K562 (cell line): ENCODE measurements around the gene TOR1A. TPM values are rescaled to one million over a fixed set of nuclear protein-coding genes. Genes with fewer than 3 reads are reported as not detected.

Source experiments
- BCOR ChIP-seq: fragments of 450-650 bp; IDR thresholded peaks from 2 replicates; pipeline ENCODE4 v1.6.1; 2016
- CBFB ChIP-seq: sonication (generic); formaldehyde crosslinking; IDR thresholded peaks from 2 replicates; pipeline ENCODE4 v1.4.0; 2020; ENCODE audit warnings: mild to moderate bottlenecking, missing genetic modification reagents
- CBX1 ChIP-seq: sonication (generic); IDR thresholded peaks from 2 replicates; pipeline ENCODE4 v1.6.1; 2016; ENCODE audit warnings: antibody characterized with exemption, low read depth, mild to moderate bottlenecking
- HDAC2 ChIP-seq: fragments of 450-650 bp; IDR thresholded peaks from 2 replicates; pipeline ENCODE4 v1.6.1; 2016; ENCODE audit warnings: mild to moderate bottlenecking
- KDM1A ChIP-seq, 2 experiments: fragments of 450-650 bp; IDR thresholded peaks; 2 replicates each; pipeline ENCODE4 v1.6.1; 2016; ENCODE audit warnings: mild to moderate bottlenecking in 2 of 2
- PHB ChIP-seq: fragments of 250-450 bp; sonication (Bioruptor Pico); IDR thresholded peaks from 2 replicates; pipeline ENCODE4 v1.5.0; 2021
- PYGO2 ChIP-seq: fragments of 450-650 bp; IDR thresholded peaks from 2 replicates; pipeline ENCODE4 v1.6.1; 2016; ENCODE audit warnings: mild to moderate bottlenecking, missing genetic modification characterization, moderate library complexity, missing compliant biosample characterization
- RBM25 ChIP-seq: fragments of 200-400 bp; formaldehyde crosslinking; IDR thresholded peaks from 2 replicates; pipeline ENCODE4 v1.6.1; 2018; ENCODE audit warnings: low read length, low read depth, moderate library complexity; ENCODE audit not compliant: severe bottlenecking
- RCOR1 ChIP-seq, 2 experiments: IDR thresholded peaks; 2 replicates each; pipeline ENCODE4 v1.6.1; 2012; ENCODE audit warnings: low read depth in 2 of 2, low read length in 2 of 2, borderline replicate concordance in 1 of 2, improper control_type of control experiment in 1 of 2
- THRAP3 ChIP-seq: fragments of 450-650 bp; IDR thresholded peaks from 2 replicates; pipeline ENCODE4 v1.6.1; 2016; ENCODE audit warnings: mild to moderate bottlenecking, inconsistent platforms, borderline replicate concordance
- ZNF175 ChIP-seq: fragments of 200-800 bp; sonication (Bioruptor generic); IDR thresholded peaks from 2 replicates; pipeline ENCODE4 v1.6.1; 2016; ENCODE audit warnings: low read depth, mild to moderate bottlenecking, missing genetic modification characterization, missing compliant biosample characterization
- ZNF717 ChIP-seq: fragments of 250-450 bp; sonication (Bioruptor Pico); IDR thresholded peaks from 2 replicates; pipeline ENCODE4 v1.5.0; 2021
- polyA plus RNA-seq, 8 experiments: library from polyadenylated mRNA; depleted of rRNA in 4 of 8; stranded (reverse) in 5 of 8; unstranded in 3 of 8; fragments of >200 nt; fragmentation: Nextera tagmentation in 2 of 8; fragmentation: Illumina TruSeq in 1 of 8; extraction: Ambion mirVana in 2 of 8; extraction: Trizol in 1 of 8; gene quantifications; 2 replicates each; pipeline versions ENCODE4 v1.2.1 to v1.2.3, GENCODE V29; 2011 to 2014; ENCODE audit warnings: inconsistent platforms in 1 of 8, missing spikeins in 1 of 8
- total RNA-seq, 7 experiments: library from RNA; depleted of rRNA in 6 of 7; stranded (reverse); fragments of >200 nt in 6 of 7; fragmentation: Illumina TruSeq in 2 of 7; extraction: Trizol in 2 of 7; gene quantifications; 2 replicates each; pipeline versions ENCODE4 v1.2.1 to v1.2.3, GENCODE V29; 2011 to 2021; ENCODE audit warnings: low replicate concordance in 1 of 7
- TF ChIP-seq, protein P1 (sequence below), 2 experiments: IDR thresholded peaks in 1 of 2; conservative IDR thresholded peaks in 1 of 2; 2 replicates each; pipeline ENCODE4 v1.6.1; 2016; ENCODE audit warnings: low read depth in 2 of 2, mild to moderate bottlenecking in 1 of 2, missing compliant biosample characterization in 1 of 2, missing genetic modification characterization in 1 of 2, moderate library complexity in 1 of 2
- TF ChIP-seq, protein P2 (sequence below), 3 experiments: fragments of 200-800 bp in 1 of 3; fragments of 250-450 bp in 1 of 3; fragments of 450-650 bp in 1 of 3; sonication (Bioruptor Pico) in 1 of 3; sonication (Bioruptor generic) in 1 of 3; formaldehyde crosslinking in 1 of 3; IDR thresholded peaks; 2 replicates each; pipeline versions ENCODE4 v1.6.1 to v1.8.0; 2016 to 2022; ENCODE audit warnings: mild to moderate bottlenecking in 2 of 3, missing genetic modification characterization in 2 of 3, missing compliant biosample characterization in 1 of 3, moderate library complexity in 1 of 3
- TF ChIP-seq, protein P3 (sequence below): sonication (generic); formaldehyde crosslinking; IDR thresholded peaks from 2 replicates; pipeline ENCODE4 v1.8.0; 2022; ENCODE audit warnings: mild to moderate bottlenecking, missing genetic modification reagents, borderline replicate concordance
- TF ChIP-seq, protein P4 (sequence below), 2 experiments: fragments of 450-650 bp; conservative IDR thresholded peaks; 2 replicates each; pipeline ENCODE4 v1.6.1; 2017; ENCODE audit warnings: mild to moderate bottlenecking in 2 of 2, moderate library complexity in 2 of 2

TOR1A gene
- total and polyA plus RNA-seq, 9 of the 15 experiments (the other 6 are each of a cell fraction or from before 2014, with no cell fraction given), result 4.5 to 85.8 (median 51.3) TPM

DNA sequence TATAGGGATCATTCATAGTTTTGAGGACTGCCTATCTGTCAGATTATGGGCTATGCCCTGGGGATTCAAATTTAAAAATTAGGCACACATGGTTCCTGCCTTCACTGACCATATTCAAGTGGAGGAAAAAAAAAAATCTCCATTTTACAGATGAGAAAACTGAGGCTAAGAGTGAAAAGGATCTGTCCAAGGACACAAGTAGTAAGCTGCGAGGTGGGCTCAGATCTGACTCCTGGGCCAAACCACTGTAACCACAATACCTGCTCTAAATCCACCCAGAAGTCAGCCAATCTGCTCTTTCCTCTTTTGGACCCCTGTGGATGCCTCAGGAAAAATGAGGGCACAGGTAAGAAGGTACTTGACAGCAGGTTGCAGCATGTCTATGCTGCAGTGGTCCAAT, 2.8 kb upstream of the TOR1A start (continued):
- TF ChIP-seq, protein P1, sequence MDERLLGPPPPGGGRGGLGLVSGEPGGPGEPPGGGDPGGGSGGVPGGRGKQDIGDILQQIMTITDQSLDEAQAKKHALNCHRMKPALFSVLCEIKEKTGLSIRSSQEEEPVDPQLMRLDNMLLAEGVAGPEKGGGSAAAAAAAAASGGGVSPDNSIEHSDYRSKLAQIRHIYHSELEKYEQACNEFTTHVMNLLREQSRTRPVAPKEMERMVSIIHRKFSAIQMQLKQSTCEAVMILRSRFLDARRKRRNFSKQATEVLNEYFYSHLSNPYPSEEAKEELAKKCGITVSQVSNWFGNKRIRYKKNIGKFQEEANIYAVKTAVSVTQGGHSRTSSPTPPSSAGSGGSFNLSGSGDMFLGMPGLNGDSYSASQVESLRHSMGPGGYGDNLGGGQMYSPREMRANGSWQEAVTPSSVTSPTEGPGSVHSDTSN (CRISPR knock-in tag; IDR thresholded peaks at IDR 0.05; ENCODE audit: low read depth), result no peak
- TF ChIP-seq, protein P1 (tag; conservative IDR thresholded peaks at IDR 0.05; ENCODE audit: low read depth), result no peak
- peak; percentile 98 for TF ChIP-seq BCOR
- 0 out of 2 replicates have a peak, but pooled peaks have one; percentile 65 for TF ChIP-seq CBFB
- peak in 1 of 2 experiments; percentile 65; a peak in 1 of 4 replicates for TF ChIP-seq RCOR1 (IDR thresholded peaks at IDR 0.05; ENCODE audit: borderline replicate concordance in 1 of 2, low read depth in 2 of 2, low read length in 2 of 2)
- no peak for TF ChIP-seq THRAP3
- TF ChIP-seq, protein P2, sequence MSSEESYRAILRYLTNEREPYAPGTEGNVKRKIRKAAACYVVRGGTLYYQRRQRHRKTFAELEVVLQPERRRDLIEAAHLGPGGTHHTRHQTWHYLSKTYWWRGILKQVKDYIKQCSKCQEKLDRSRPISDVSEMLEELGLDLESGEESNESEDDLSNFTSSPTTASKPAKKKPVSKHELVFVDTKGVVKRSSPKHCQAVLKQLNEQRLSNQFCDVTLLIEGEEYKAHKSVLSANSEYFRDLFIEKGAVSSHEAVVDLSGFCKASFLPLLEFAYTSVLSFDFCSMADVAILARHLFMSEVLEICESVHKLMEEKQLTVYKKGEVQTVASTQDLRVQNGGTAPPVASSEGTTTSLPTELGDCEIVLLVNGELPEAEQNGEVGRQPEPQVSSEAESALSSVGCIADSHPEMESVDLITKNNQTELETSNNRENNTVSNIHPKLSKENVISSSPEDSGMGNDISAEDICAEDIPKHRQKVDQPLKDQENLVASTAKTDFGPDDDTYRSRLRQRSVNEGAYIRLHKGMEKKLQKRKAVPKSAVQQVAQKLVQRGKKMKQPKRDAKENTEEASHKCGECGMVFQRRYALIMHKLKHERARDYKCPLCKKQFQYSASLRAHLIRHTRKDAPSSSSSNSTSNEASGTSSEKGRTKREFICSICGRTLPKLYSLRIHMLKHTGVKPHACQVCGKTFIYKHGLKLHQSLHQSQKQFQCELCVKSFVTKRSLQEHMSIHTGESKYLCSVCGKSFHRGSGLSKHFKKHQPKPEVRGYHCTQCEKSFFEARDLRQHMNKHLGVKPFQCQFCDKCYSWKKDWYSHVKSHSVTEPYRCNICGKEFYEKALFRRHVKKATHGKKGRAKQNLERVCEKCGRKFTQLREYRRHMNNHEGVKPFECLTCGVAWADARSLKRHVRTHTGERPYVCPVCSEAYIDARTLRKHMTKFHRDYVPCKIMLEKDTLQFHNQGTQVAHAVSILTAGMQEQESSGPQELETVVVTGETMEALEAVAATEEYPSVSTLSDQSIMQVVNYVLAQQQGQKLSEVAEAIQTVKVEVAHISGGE (CRISPR knock-in tag; IDR thresholded peaks at IDR 0.05), result no peak
- no peak for TF ChIP-seq ZNF175
- TF ChIP-seq PYGO2 (tag), result no peak
- peak; percentile 93 for TF ChIP-seq HDAC2
- peak; percentile 52 to 81; a peak in 3 of 4 replicates for TF ChIP-seq KDM1A (IDR thresholded peaks at IDR 0.05)
- TF ChIP-seq, protein P3, sequence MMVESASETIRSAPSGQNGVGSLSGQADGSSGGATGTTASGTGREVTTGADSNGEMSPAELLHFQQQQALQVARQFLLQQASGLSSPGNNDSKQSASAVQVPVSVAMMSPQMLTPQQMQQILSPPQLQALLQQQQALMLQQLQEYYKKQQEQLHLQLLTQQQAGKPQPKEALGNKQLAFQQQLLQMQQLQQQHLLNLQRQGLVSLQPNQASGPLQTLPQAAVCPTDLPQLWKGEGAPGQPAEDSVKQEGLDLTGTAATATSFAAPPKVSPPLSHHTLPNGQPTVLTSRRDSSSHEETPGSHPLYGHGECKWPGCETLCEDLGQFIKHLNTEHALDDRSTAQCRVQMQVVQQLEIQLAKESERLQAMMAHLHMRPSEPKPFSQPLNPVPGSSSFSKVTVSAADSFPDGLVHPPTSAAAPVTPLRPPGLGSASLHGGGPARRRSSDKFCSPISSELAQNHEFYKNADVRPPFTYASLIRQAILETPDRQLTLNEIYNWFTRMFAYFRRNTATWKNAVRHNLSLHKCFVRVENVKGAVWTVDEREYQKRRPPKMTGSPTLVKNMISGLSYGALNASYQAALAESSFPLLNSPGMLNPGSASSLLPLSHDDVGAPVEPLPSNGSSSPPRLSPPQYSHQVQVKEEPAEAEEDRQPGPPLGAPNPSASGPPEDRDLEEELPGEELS, result 0 out of 2 replicates have a peak, but pooled peaks have one; percentile 19
- no peak for TF ChIP-seq ZNF717
- TF ChIP-seq, protein P4, sequence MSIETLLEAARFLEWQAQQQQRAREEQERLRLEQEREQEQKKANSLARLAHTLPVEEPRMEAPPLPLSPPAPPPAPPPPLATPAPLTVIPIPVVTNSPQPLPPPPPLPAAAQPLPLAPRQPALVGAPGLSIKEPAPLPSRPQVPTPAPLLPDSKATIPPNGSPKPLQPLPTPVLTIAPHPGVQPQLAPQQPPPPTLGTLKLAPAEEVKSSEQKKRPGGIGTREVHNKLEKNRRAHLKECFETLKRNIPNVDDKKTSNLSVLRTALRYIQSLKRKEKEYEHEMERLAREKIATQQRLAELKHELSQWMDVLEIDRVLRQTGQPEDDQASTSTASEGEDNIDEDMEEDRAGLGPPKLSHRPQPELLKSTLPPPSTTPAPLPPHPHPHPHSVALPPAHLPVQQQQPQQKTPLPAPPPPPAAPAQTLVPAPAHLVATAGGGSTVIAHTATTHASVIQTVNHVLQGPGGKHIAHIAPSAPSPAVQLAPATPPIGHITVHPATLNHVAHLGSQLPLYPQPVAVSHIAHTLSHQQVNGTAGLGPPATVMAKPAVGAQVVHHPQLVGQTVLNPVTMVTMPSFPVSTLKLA (conservative IDR thresholded peaks at IDR 0.05), result 0 out of 4 replicates have a peak, but pooled peaks of 1 of the 2 experiments have one; percentile 2
- TF ChIP-seq RBM25, result peak; percentile 98
- no peak for TF ChIP-seq PHB
- 0 out of 2 replicates have a peak, but pooled peaks have one; percentile 52 for TF ChIP-seq CBX1
- TF ChIP-seq, all 486 proteins: peak for 15
